Effector CD4-positive, alpha-beta T cell (primary cell): ENCODE results near the gene NAIF1.
"Not testable (repeated sequence)": the region's sequence is repeated elsewhere in the genome, so short reads cannot be mapped to it uniquely, and the experiment has no call there.

Experiments used
- DNase-seq: peaks from one replicate; pipeline ENCODE4 v3.0.0-alpha.2; 2020
- total RNA-seq: gene quantifications from one replicate; lab custom pipeline; 2026; lab: John Stamatoyannopoulos, UW

The NAIF1 gene, protein sequence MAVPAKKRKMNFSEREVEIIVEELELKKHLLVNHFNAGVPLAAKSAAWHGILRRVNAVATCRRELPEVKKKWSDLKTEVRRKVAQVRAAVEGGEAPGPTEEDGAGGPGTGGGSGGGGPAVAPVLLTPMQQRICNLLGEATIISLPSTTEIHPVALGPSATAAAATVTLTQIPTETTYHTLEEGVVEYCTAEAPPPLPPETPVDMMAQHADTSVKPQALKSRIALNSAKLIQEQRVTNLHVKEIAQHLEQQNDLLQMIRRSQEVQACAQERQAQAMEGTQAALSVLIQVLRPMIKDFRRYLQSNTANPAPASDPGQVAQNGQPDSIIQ
- 20.5 reads per million, percentile 47 among the genes with 10 or more reads in this experiment for total RNA-seq

DNA sequence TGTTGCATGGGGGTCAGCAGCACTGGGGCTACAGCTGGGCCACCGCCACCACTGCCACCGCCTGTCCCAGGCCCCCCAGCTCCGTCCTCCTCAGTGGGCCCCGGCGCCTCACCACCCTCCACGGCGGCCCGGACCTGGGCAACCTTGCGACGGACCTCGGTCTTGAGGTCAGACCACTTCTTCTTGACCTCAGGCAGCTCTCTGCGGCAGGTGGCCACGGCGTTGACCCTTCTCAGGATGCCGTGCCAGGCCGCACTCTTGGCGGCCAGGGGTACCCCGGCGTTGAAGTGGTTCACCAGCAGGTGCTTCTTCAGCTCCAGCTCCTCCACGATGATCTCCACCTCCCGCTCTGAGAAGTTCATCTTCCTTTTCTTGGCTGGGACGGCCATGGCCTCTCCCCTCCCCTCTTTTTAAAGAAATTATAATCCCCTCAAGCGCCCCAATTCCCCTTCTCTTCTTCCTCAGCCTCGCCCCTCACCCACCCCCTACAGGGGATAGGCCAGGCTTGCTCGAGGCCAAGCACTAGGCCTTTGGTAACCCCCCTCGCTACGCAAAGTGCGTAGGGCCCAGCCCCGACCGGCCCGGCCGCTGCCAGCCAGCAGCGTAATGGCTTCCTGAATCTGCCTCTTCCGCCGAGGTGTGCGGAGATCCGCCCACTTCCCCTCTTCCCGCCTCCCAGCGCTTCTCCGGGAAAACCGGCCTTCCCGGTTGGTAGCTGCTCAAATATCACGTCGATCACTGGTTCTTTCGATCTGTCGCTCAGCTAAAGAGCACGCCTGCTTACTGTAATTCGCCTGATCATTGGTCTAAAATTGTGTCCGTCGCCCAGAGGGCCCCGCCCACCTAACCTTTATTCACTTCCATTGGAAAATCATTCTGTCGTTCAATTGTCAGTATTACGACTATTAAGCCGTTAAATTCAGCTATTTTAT is at the start of gene NAIF1:
TSS of gene NAIF1 (minus strand) at position 608 of the 932 bp plus-strand sequence. CDS start at position 389, 219 bp downstream.
- DNase-seq = peak; percentile 93

DNA sequence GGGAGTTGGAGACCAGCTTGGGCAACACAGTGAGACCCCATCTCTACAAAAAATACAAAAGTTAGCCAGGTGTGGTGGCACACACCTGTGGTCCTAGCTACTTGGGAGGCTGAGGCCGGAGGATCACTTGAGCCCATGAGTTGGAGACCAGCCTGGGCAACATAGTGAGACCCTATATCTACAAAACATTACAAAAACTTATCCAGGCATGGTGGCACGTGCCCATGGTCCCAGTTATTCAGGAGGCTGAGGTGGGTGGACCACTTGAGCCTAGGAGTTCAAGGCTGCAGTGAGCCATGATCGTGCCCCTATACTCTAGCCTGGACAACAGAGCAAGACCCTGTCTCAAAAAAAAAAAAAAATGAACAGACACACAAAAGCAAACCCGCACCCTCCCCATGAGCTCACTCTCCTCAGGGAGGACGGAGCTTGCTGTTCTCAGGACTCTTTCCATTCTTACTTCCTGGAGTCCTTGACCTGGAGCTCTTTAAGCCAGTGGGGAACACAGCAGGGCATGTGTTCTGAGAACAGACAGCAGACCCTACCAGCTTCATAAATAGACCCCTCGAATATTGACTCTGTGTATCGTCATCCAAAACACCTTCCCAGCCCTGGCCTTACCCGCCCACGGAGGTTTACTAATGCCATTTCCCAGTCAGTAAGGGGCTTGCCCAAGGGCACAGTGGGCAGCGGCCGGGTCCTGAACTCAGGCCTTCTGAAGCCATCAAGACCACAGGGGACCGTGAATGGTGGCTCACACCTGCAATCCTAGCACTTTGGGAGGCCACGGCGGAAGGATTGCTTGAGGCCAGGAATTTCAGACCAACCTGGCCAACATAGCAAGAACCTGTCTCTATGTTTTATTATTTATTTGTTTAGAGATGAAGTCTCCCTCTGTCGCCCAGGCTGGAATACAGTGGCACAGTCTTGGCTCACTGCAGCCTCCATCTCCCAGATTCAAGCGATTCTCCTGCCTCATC is 49.3 kb upstream of the NAIF1 start:
- DNase-seq = no peak

DNA sequence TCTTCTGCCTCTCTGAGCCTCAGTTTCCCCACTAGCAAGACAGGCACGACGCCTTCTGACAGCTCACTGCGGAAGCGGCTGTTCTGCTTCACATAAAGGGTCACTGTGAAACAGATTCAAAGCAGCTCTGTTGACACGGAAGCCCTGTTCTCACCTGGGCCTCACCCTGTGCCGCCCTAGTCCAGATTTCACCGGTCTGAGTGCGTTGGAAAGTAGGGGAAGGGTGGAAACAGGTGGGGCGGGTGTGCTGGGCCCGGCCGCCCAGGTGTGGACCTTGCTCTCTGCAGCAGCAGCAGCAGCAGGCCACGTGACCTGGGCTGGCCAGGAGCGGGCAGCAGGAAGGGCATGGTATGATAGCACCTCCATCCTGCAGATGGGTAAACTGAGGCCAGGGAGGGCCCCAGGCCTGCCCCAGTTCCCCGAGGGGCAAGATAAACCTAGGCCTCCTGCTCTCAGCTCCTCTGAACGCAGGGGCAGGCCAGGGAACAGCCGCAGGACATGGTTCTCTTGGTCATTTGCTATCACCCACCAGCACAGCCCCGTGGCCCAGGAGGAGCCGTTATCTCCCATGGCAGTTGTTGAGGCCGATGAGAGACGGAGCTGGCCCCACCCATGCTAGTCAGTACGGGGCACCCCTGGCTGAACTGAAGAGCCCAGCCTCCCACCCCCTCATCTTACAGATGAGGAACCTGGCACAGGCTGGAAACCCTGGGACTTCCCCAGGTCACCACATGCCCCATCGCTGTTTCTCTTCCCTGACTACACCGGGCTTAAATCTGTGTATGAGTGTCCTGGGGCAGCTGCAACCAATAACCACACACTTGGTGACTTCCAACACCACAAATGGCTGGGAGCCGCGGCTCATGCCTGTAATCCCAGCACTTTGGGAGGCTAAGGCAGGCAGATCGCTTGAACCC is 48.3 kb upstream of the NAIF1 start:
- DNase-seq = no peak

DNA sequence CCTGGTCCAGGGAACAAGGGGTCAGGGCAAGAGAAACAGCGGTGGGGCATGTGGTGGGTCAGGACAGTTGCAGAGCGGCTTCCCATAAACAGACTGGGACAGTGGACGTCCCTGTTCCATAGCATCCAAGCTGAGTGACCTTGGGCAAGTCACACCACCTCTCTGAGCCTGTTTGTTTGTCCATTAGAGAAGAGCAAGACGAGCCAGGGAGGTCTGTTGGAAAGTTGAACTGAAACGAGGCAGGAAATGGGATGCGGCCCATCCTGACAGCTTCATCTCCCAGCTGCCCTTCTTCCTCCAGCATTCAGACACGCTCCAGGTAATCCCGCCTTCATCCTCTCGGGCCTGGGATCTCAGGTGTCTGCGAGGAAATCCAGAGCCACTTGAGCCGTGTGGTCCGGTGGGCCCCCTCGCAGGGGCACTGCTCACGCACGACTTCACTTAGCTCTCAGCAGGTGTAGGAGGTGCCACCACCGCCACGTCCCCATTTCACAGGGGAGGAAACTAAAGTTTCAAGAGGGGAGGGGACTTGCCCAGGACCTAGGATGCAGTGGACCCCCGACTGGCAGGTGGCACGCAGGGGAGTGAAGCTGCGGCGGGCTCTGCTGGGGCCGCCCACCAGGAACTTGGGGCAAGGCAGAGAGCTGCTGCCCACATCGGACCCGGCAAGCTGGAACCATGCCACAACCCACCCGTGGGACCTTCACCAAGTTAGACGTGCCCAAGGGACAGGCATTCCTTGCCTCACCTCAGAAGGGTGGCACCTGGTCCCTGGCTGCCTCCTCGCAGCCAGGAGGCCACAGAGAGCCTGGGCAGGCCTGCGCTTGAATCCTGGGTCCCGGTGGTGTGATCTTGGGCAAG is 47.4 kb upstream of the NAIF1 start:
- no peak for DNase-seq

DNA sequence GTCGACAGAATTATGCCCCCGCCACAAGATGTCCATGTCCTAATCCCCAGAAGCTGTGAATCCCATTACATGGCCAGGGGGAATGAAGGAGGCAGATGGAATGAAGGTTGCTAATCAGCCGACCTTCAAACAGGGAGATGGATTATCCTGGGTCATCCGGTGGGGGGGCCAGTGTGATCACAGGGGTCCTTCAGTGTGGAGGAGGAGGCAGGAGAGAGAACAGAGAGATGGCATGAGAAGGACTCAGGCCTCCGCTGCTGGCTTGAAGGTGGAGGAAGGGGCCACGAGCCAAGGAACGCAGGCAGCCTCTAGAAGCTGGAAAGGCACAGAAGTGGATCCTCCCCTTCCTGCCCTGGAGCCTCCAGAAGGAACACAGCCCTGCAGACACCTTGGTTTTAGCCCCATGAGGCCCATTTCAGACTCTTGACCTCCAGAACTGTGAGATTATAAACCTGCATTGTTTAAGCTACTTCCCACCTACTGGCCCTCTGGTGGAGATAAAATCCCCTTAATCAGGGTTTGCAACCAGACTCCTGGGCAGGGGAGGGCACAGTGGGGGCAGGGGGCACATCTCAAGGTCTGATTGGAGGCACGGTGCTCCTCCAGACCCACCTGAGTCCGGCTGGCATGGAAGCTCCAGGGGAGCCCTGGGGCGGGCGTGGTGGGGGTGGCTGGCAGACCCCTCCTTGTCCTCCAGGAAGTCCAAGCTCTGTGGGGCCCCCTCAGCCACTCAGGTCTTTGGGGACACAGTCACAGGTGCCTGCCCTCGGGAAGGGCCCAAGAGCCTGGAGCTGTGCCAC is 46.6 kb upstream of the NAIF1 start:
- DNase-seq = no peak

DNA sequence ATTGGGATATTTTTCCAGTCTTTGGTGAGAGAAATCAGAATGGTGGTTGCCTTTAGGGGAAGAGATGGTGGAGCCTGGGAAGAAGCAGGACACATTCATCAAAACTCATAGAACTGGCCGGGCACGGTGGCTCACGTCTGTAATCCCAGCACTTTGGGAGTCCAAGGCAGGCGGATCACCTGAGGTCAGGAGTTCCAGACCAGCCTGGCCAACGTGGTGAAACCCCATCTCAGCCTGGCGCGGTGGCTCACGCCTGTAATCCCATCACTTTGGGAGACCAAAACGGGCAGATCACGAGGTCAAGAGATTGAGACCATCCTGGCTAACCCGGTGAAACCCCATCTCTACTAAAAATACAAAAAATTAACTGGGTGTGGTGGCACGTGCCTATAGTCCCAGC is 44.6 kb upstream of the NAIF1 start:
- DNase-seq = not testable (repeated sequence)

DNA sequence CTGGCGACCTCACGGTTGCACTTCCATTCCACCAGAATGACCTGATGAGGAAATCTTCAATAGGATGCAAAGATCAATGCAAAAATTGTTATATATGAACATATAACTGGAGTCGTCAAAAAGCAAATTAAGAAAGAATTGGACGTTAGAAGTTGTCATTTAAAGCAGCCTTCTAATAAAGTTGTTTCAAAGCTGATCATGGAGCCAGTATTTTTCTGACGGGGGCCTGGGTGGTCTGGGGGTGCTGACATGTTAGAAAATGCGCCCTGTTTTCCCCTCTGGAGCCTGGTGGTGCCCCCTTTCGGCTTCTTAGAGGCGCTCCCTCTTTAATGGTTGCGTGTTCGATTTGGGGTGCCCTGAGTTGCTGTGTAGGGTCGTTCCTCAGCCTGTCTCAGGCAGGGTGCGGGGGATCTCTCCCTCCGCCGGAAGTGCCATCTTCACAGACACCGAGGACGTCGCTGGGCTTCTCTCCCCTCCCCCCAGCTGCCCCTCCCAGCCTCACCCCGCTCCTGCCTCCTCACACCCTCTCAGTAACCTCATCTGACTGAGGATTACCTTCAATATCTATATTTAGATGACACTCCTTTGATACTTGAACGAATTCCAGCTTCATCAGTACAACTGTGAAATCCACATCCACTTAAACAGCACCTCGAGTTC is 42.1 kb upstream of the NAIF1 start:
- DNase-seq = no peak

DNA sequence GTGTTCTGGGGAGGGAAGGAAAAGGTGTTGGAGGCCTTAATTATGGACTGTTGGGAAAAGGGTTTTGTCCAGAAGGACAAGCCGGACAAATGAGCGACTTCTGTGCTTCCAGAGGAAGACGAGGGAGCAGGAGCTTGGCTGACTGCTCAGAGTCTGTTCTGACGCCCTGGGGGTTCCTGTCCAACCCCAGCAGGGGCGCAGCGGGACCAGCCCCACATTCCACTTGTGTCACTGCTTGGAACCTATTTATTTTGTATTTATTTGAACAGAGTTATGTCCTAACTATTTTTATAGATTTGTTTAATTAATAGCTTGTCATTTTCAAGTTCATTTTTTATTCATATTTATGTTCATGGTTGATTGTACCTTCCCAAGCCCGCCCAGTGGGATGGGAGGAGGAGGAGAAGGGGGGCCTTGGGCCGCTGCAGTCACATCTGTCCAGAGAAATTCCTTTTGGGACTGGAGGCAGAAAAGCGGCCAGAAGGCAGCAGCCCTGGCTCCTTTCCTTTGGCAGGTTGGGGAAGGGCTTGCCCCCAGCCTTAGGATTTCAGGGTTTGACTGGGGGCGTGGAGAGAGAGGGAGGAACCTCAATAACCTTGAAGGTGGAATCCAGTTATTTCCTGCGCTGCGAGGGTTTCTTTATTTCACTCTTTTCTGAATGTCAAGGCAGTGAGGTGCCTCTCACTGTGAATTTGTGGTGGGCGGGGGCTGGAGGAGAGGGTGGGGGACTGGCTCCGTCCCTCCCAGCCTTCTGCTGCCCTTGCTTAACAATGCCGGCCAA is 41.3 kb upstream of the NAIF1 start:
- DNase-seq = no peak

DNA sequence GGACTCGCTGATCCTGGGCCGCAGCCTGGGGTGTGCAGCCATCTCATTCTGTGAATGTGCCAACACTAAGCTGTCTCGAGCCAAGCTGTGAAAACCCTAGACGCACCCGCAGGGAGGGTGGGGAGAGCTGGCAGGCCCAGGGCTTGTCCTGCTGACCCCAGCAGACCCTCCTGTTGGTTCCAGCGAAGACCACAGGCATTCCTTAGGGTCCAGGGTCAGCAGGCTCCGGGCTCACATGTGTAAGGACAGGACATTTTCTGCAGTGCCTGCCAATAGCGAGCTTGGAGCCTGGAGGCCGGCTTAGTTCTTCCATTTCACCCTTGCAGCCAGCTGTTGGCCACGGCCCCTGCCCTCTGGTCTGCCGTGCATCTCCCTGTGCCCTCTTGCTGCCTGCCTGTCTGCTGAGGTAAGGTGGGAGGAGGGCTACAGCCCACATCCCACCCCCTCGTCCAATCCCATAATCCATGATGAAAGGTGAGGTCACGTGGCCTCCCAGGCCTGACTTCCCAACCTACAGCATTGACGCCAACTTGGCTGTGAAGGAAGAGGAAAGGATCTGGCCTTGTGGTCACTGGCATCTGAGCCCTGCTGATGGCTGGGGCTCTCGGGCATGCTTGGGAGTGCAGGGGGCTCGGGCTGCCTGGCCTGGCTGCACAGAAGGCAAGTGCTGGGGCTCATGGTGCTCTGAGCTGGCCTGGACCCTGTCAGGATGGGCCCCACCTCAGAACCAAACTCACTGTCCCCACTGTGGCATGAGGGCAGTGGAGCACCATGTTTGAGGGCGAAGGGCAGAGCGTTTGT is 40.5 kb upstream of the NAIF1 start:
- no peak for DNase-seq

DNA sequence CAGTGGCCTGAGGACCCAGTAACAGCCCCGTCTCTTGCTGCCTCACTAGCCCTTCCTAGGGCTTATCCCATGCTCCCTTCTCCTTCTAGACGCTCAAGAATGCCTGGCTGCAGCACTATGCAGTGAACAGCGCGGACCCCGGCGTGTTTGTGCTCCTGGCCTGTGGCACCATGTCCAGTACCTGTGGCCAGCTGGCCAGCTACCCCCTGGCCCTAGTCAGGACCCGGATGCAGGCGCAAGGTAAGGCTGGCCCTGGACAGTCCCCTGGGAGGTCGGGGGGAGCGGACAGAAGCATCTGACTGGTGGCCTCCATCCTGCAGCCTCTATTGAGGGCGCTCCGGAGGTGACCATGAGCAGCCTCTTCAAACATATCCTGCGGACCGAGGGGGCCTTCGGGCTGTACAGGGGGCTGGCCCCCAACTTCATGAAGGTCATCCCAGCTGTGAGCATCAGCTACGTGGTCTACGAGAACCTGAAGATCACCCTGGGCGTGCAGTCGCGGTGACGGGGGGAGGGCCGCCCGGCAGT is 39.9 kb upstream of the NAIF1 start:
- no peak for DNase-seq

DNA sequence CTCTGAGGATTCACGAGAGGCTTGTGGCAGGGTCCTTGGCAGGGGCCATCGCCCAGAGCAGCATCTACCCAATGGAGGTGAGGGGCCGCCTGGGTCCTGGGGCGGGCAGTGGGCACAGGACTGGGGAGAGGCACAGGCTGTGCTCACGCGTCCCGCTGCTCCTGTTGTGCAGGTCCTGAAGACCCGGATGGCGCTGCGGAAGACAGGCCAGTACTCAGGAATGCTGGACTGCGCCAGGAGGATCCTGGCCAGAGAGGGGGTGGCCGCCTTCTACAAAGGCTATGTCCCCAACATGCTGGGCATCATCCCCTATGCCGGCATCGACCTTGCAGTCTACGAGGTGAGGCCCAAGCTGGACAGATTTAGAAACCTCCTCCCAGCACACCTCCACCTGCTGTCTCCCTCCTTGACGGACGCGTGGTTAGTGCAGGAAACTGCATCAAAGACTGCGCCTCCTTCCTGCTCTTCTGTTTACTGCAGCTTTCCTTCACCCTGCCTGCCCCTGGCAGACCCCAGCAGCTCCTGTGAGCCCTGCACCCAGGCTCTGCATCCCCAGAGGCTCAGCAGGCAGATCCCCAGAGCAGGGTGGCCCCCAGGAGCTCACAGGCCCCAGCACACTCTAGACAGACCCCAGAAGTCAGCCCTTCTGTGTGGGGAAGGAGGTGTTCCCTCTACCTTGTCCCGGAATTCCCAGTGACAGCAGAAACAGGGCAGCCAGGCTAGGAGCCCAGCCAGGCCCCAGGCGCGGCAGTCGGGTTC is 39.2 kb upstream of the NAIF1 start:
- DNase-seq = no peak

DNA sequence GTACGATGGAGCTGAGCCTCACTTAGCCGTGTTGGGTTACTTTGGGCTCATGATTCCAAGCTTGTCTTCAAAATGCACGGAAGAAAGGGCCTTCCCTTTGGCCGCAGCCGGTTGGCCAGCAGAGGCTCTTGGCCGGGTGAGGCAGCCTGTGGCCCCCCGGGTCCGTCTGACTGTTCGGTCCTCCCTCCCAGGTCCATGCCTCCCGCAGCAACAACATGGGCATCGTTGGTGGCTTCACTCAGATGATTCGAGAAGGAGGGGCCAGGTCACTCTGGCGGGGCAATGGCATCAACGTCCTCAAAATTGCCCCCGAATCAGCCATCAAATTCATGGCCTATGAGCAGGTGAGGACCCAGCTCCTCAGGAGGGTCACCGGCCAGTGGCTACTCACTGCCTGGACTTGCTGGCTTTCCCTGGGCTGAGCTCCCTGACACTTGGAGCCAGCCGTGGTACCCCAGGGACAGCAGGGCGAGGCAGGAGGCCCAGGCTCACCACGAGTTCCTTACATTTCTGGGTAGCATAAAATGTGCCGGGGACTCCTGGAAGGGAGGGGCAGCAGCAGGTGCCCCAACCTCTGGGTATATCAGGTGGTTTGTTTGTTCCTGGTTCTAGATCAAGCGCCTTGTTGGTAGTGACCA is 38.5 kb upstream of the NAIF1 start:
- DNase-seq = no peak

DNA sequence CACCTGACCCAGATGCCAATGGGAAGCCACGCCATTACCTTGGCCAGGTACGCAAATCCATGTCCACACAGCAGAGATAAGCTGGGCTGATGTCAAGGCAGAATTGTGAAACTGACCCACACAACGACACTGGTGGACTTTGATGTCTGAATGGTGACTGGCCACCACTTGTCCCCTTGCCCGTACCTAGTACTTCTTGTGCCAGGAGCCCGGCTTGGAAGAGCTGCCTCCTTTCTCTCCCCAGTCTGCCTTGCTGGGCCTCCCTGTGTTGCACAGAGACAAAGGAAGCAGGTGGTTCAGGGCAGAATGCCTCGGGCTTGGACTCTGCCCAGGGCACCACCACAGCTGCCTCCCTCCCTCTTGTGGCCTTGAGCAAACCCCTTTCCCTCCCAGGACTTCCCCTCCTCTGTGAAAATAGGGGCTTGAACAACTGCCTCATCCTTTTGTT is 37.1 kb upstream of the NAIF1 start:
- no peak for DNase-seq

DNA sequence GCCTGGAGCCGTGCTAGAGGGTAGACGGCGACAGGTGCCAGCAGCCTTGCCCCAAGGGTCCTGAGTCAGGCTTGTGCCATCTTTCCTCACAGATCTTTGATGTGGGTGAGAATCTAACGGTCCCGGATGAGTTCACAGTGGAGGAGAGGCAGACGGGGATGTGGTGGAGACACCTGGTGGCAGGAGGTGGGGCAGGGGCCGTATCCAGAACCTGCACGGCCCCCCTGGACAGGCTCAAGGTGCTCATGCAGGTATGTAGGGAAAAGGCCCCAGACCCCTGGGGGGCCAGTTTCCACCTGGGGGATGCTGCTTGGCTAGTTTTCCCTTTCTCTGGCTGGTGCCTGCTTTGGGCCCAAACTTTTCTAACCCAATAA is 36.5 kb upstream of the NAIF1 start:
- DNase-seq = peak; percentile 20

DNA sequence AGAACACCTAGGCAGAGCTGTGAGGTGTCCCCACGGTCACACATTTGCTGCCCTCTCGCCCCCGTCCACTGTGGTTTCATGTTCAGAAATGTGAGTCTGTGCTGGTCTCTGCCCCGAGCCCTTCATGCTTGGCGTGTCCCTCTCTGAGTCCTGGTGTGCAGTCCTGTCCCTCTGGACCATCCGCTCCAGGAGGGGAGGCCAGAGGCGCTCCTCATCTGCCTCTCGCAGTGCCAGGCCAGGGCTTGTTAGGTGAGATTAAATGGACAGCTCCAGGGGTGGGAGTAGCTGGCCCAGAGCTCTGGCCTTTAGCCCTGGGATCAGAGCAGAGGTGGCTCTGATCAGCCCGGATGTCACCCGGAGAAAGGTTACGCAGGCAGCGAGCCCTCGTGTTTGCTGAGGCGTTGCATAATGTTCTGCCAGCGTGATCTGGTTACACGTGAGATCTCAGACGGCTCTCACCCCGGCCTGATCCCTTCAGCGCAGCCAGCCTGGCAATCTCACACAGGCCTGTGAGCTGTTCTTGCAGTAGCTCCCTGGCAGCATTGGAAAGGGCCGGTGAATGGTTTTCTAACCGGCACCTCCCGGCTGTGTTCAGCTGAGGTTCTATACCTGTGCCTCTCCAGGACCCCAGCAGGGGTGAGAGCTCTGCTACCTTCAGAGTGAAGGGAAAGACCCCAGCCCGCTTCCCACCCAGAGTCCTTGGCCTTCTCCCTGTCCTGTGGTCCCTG is 35.9 kb upstream of the NAIF1 start:
- DNase-seq = no peak
